Measurements from ENCODE around the gene EYS. TPM values are rescaled to one million over a fixed set of nuclear protein-coding genes. Genes with fewer than 3 reads are reported as not detected.

EYS gene
- total RNA-seq, 1 donor from 2014 or later: not detected

DNA sequence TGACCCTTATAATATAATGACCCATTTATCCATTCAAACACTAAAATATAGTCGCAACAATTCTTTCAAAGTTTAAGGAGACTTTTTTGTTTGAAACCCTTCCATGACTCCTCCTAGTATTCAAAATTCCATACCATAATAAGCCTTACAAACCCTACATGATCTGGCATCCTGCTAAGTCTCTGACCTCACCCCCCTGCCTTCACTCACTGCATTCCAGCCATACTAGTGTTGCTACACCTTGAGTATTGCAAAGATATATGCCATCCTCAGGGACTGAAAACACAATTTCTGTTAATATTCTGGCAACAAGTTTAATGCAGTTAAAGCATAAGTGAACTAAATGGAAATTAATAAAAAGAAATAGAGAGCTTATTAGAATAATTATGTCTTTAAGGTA lies 168.4 kb downstream of the EYS start:
- no peak for DNase-seq (ENCODE audit: low spot score)
- Mint-ChIP-seq H3K27ac (ENCODE audit: unreplicated experiment) (no peak overlapping the region), H3K36me3 (ENCODE audit: low read depth, unreplicated experiment) (no peaks in the 10 kb centered on the region), H3K9me3 (ENCODE audit: unreplicated experiment) (no peaks in the 10 kb centered on the region), H3K27me3 (ENCODE audit: unreplicated experiment) (no peaks in the 10 kb centered on the region), H3K4me3 (ENCODE audit: unreplicated experiment) (no peak overlapping the region), H3K4me1 (ENCODE audit: unreplicated experiment) (no peaks in the 10 kb centered on the region)
- TF ChIP-seq, protein P1, sequence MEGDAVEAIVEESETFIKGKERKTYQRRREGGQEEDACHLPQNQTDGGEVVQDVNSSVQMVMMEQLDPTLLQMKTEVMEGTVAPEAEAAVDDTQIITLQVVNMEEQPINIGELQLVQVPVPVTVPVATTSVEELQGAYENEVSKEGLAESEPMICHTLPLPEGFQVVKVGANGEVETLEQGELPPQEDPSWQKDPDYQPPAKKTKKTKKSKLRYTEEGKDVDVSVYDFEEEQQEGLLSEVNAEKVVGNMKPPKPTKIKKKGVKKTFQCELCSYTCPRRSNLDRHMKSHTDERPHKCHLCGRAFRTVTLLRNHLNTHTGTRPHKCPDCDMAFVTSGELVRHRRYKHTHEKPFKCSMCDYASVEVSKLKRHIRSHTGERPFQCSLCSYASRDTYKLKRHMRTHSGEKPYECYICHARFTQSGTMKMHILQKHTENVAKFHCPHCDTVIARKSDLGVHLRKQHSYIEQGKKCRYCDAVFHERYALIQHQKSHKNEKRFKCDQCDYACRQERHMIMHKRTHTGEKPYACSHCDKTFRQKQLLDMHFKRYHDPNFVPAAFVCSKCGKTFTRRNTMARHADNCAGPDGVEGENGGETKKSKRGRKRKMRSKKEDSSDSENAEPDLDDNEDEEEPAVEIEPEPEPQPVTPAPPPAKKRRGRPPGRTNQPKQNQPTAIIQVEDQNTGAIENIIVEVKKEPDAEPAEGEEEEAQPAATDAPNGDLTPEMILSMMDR (IDR thresholded peaks at IDR 0.05; ENCODE audit: unreplicated experiment): no peak

DNA sequence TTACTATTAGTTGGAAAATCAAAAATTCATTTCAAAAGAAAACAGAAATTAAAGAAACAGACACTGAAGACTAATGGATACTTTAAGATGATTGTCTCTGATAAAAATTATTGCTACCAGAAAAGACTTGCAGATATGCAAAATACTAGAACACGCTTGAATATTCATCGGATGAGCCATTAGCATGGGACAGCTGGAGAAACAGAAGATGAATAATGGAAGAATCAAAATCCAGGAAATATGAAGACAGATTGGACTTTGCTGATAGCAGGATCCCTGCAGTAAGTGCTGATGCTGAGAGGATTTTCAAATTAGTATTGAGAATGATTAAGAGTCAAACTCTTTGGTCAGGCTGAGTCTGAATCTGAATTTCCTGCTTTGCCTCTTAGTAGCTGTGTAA lies 169.4 kb downstream of the EYS start:
- Mint-ChIP-seq H3K4me3 (ENCODE audit: unreplicated experiment) (no peak overlapping the region), H3K9me3 (ENCODE audit: unreplicated experiment) (no peaks in the 10 kb centered on the region), H3K27me3 (ENCODE audit: unreplicated experiment) (no peaks in the 10 kb centered on the region), H3K4me1 (ENCODE audit: unreplicated experiment) (no peaks in the 10 kb centered on the region), H3K27ac (ENCODE audit: unreplicated experiment) (no peak overlapping the region), H3K36me3 (ENCODE audit: low read depth, unreplicated experiment) (no peaks in the 10 kb centered on the region)
- no peak for DNase-seq (ENCODE audit: low spot score)
- TF ChIP-seq, protein P1 (IDR thresholded peaks at IDR 0.05; ENCODE audit: unreplicated experiment): no peak

DNA sequence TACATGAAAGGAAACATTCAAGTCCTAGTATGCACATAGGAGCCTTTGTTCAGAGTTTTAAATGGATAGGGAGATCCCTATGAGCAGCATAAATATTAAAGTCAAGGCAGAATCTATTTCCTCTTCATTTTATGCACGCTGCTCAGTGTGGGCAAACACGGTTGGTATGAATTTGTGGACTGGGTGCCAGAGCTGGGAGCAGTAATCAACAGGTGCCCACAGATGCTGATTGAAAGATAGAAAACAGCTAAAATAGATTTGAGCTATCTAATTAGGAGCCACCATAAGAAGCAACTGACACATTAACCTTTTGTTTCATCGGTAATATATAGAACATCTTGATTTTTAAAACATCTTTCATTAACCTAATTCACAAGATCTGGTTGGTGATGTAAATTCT lies 175.5 kb downstream of the EYS start:
- H3K27me3 Mint-ChIP-seq (ENCODE audit: unreplicated experiment): no peaks in the 10 kb centered on the region

DNA sequence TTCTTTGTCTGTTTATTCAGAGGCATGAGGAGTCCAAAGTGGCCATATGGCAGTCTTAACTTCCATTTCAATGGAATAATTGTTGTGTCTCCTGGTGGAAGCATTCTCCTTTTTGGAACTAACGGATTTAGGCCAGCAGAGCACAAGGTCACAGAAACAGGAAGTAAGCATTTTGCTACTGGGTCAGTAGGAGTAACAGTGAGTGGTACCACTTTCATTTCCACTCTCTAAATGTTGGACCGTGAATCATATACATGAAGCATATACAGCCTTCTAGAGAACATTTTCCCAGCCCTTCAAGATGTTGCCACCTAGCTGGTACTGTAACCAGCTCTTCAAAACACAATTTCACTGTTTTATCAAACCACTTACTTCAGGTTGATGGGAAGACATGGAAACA lies 182.8 kb downstream of the EYS start:
- H3K27ac Mint-ChIP-seq (ENCODE audit: unreplicated experiment): no peak overlapping the region

More for the DNA sequence above, 175.5 kb downstream of the EYS start:
- TF ChIP-seq, protein P1 (IDR thresholded peaks at IDR 0.05; ENCODE audit: unreplicated experiment): no peak
- DNase-seq (ENCODE audit: low spot score): no peak
- H3K27ac Mint-ChIP-seq (ENCODE audit: unreplicated experiment): no peak overlapping the region
- no peaks in the 10 kb centered on the region for H3K36me3 Mint-ChIP-seq (ENCODE audit: low read depth, unreplicated experiment)
- H3K9me3 Mint-ChIP-seq (ENCODE audit: unreplicated experiment): no peaks in the 10 kb centered on the region
- H3K4me3 Mint-ChIP-seq (ENCODE audit: unreplicated experiment): no peak overlapping the region
- H3K4me1 Mint-ChIP-seq (ENCODE audit: unreplicated experiment): no peaks in the 10 kb centered on the region

DNA sequence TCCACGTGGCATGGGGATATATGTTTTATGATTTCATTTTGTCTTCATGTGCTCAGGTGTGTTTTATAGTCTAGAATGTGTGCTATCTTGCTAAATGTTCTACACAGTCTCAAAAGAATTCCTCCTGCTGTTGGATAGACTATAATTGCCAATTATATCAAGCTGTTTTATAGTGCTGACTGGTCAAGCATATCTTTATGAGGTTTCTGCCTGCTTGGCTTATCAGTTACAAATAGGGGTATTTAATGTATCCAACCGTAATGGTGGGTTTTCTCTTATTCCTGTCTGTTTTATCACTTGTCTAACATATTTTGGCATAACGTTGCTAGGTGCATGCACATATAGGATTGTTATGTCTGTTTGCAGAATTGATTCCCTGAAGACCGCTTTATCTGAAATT lies 201.3 kb downstream of the EYS start:
- Mint-ChIP-seq H3K4me1 (ENCODE audit: unreplicated experiment) (no peaks in the 10 kb centered on the region), H3K4me3 (ENCODE audit: unreplicated experiment) (no peak overlapping the region)

More for the DNA sequence above, 182.8 kb downstream of the EYS start:
- DNase-seq (ENCODE audit: low spot score): no peak
- Mint-ChIP-seq H3K27me3 (ENCODE audit: unreplicated experiment) (peaks cover 2% of the 10 kb centered on the region), H3K9me3 (ENCODE audit: unreplicated experiment) (peaks cover 4% of the 10 kb centered on the region), H3K4me1 (ENCODE audit: unreplicated experiment) (no peaks in the 10 kb centered on the region), H3K36me3 (ENCODE audit: low read depth, unreplicated experiment) (no peaks in the 10 kb centered on the region), H3K4me3 (ENCODE audit: unreplicated experiment) (no peak overlapping the region)
- TF ChIP-seq, protein P1 (IDR thresholded peaks at IDR 0.05; ENCODE audit: unreplicated experiment): no peak

More for the DNA sequence above, 201.3 kb downstream of the EYS start:
- DNase-seq (ENCODE audit: low spot score): no peak
- H3K27me3 Mint-ChIP-seq (ENCODE audit: unreplicated experiment): no peaks in the 10 kb centered on the region
- no peak overlapping the region for H3K27ac Mint-ChIP-seq (ENCODE audit: unreplicated experiment)
- no peaks in the 10 kb centered on the region for H3K36me3 Mint-ChIP-seq (ENCODE audit: low read depth, unreplicated experiment)
- TF ChIP-seq, protein P1 (IDR thresholded peaks at IDR 0.05; ENCODE audit: unreplicated experiment): no peak
- no peaks in the 10 kb centered on the region for H3K9me3 Mint-ChIP-seq (ENCODE audit: unreplicated experiment)

All from endothelial cell (in vitro differentiated cells).